HG02642 (cell line): ENCODE data around the gene ANKRD29.
"Not testable (repeated sequence)": the region's sequence is repeated elsewhere in the genome, so short reads cannot be mapped to it uniquely, and the experiment has no call there.

Source experiments
- ATAC-seq: cut with Tn5 transposase; IDR thresholded peaks from one replicate; pipeline ENCODE4 v1.9.1; 2021; ENCODE audit warnings: mild to moderate bottlenecking; ENCODE audit not compliant: unreplicated experiment, poor library complexity

The ANKRD29 gene

DNA sequence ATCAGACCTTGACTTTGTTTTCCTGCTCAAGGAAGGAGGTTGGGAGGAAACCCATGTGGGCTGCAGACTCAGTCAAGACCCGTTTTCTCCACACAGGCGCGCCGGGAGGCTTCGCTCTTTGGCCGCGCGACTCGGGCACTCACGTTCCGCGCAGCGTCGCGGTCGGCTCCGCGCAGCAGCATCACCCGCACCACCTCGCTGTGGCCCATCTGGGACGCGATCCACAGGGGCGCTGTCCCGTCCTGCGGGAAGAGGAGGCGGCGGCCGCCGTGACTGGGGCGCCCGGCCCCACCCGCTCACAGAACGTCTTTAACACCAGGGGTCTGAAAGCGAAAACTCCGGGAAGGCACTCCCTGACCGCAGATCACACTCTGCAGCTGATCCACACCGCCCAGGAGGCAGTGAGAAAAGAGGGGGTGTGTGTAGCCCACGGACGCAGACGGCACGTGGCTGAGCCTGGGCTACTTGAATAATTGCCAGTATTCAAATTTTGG lies 43.3 kb downstream of the ANKRD29 start:
- ATAC-seq: peak; percentile 33

DNA sequence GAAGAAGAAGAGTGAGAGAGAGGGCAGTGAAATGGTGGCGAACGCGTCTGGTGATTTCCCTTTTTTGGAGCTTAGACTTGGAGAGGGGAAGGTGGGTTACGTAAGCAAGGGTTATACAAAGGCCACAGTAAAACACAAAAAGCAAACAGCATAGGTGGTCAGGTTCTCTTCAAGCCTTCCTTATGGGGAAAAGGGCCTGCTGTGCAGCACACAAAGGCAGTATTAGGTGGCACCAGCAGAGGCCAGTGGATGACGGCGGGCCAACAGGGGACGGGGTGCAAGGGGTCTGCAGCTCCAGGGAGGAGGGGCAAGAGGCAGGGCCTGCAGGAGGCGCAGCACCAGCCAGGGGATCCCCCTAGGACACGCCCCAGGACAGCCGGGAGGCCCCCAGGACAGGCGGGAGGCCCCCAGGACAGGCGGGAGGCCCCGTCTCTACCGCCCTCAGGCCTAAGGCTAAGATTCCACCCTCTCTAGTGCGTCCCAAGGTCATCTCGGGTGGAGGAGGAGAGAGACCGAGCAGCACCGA lies 43.8 kb downstream of the ANKRD29 start:
- ATAC-seq: peak; percentile 43

DNA sequence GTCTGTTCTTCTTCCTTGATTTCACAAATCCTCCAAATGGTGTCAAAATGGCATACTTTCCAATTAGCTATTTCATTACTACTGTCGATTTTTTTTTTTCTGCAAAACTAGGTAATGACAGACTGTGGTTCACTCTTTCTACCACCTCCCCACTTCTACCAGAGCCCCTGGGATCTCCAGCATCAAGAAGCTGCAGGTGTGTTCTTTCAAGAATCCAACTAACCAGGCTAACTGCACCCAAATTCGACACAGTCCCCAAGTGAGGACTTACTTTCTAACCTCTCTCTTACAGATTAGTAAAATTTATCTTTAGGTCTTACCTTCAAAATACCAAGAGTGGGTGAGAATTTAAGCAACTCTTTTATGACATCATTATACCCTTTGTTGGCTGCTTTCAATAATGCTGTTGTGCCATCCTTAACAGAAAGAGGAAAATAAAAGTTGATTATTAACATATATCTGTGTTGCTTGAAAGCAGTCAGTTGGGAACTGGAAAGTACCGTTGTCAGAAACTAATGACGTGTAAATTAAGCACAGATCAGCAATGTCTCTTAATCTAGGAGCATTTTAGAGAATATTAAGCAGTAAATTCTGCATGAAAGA lies 45.2 kb downstream of the ANKRD29 start:
- ATAC-seq: peak; percentile 50

DNA sequence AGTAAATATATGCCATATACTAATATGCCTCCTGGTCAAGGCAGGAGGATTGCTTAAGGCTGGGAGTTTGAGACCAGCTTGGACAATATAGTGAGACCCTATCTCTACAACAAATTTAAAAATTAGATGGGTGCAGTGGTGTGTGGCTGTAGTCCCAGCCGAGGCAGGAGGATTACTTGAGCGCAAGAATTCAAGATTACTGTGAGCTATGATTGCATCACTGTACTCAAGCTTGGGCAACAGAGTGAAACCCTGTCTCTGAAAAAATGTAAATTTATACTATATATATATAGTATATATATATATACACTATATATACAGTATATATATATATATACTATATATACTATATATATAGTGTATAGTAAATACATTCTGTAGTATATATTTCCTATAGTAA lies 46.5 kb downstream of the ANKRD29 start:
- no peak for ATAC-seq

DNA sequence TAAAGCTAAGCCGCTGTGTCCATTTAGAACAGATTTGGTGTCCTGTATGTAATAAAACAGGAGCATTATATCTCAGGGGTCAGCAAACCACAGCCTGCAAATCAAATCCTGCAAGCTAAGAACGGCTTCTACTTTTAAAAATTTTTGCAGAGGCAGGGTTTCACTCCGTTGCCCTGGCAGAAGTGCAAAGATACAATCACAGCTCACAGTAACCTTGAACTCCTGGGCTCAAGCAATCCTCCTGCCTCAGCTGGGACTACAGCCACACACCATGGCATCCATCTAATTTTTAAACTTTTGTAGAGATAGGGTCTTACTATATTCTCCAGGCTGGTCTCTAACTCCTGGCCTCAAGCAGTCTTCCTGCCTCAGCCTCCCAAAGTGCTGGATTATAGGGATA lies 47.8 kb downstream of the ANKRD29 start:
- ATAC-seq: no peak

DNA sequence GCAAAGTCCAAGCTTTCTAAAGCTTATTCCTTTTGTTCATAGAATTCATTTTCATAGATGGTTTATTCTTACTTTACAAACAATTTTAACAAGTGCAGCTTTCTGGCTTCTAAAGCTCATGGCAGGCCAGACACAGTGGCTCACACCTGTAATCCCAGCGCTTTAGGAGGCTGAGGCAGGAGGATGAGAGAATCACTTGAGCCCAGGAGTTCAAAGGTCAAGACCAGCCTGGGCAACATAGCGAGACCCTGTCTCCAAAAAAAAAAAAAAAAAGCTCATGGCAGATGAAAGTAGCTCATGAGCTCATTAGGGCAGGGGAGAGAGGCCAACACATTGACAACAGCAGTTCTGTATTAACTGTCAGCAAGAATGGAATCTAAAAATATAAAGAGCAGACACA lies 48.3 kb downstream of the ANKRD29 start:
- no peak for ATAC-seq

DNA sequence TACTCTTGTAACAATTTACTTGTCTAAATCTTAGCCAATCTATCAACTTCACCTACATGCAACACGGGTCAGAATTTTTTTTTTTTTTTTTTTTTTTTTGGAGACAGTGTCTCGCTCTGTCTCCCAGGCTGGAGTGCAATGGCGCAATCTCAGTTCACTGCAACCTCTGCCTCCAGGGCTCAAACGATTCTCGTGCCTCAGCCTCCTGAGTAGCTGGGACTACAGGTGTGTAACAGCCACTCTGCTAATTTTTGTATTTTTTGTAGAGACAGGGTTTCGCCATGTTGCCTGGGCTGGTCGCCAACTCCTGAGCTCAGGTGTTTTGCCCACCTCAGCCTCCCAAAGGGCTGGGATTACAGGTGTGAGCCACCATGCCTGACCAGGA lies 49.6 kb downstream of the ANKRD29 start:
- not testable (repeated sequence) for ATAC-seq

DNA sequence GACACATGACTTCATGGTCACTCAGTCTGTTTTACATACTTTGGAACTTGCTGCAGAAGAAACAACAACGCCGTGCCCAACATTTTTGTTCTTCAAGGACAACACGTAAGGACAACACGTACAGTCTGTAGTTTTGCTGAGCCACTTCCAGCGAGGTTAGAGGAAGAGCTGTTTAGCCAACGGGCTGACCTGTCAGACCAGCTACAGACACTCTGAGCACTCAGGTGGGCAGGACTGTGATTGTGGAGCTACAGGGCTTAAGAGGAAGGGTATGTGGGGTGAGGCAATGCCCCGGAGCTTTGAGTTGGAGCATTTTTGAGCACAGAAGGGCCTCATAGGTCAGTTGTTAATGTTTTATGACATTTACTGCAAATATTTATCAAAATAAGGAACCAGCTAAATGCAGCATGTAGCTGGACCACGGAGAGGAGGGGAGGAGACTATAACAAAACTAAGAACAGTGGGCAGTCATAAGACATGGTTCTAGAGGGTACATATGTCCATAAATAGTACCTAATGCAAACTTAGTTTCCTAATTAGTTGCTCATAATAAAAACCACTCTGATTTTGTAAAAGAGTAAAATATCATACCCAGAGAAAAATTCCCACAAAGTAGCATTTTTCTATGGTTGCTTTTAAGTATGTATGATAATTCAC lies 50.1 kb downstream of the ANKRD29 start:
- ATAC-seq: no peak

DNA sequence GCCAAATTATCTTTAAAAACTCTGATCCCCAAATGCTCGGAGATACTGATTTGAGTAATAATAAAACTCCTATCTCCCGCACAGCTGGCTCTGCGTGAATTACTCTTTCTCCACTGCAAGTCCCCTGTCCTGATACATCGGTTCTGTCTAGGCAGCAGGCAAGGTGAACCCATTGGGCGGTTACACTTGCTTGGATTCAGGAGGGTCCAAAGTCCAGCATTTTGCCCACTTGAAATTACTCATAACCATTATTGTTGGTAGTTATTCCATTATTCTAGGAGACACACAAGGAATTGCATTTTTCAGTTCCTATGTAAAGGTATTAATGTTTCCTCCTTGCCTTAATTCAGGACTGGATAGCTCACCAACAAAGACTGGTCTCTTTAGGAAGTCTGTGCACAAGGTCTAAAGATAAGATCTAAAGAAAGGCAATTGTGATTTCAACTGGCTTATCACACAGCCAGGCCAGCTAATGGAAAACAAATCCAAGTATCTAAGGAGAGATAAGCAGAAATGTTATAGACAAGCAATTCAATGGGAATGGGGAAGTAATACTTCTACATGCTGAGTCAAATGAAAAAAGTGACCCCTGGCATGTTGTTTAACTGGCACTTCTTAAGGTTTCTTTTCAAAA lies 53.2 kb downstream of the ANKRD29 start:
- no peak for ATAC-seq

DNA sequence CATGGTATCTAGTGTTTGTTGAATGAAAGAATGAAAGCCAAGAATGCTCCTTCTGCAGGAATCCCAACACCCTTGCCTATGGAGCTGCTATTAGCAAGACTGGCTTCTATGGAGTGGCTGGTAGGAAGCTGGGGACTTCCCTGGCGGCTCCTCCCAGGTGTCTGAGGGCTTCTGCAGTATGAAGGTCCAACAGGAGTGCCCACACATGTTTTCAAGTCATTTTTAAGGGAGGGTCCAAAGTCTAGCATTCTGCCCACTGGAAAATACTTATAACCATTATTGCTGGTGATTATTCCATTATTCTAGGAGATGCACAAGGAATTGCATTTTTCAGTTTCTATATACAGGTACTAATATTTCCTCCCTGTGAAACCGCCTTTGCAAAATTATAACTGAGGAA lies 54.5 kb downstream of the ANKRD29 start:
- ATAC-seq: no peak

DNA sequence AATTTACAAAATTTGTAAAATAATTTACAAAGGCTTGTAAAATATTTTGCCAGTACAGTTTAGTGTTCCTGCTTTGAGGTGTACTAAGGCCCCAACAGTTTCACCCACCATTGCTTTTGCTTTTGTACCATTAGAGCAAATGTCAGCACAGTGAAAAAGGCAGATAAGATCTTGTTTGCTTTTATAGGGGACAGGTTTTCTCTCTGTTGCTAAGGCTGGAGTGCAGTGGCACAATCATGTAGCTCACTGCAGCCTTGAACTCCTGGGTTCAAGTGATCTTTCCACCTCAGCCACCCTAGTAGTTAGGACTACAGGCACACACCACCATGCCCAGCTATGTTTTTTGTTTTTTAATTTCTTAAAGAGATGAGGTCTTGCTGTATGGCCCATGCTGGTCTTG lies 56.8 kb downstream of the ANKRD29 start:
- no peak for ATAC-seq

DNA sequence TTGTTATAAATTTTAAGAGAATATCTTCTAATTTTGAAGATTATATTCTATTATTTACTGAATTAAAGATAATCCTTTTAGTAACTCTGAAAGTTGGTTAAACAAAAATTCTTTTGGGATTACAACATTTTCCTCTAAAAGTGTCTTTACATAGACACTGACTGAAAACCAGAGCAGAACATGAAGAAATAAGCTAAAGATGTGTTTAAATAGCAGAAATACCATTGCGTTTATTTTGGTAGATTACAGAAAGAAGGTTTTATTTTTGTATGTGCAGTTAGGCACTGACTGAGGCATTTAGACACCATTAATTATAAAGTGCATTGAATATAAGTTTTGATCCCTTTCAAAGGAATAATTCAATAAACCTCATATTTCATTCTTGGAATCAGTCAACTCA lies 62.9 kb downstream of the ANKRD29 start:
- ATAC-seq: no peak

DNA sequence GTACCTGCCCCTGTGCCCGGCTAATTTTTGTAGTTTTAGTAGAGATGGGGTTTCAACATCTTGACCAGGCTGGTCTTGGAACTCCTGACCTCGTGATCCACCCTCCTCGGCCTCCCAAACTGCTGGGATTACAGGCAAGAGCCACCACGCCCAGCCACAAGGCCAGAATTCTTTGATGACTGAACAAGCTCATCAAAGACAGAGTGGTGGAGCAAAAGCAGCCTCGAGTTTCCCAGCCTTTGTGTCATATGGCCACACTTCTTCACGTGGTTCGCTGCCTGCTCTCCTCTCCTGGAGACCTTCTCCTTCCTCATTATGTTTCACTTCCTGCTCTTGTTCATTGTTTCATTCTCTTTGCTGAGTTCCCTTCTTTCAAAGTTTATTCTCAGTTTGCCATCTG lies 66.5 kb downstream of the ANKRD29 start:
- ATAC-seq: no peak

DNA sequence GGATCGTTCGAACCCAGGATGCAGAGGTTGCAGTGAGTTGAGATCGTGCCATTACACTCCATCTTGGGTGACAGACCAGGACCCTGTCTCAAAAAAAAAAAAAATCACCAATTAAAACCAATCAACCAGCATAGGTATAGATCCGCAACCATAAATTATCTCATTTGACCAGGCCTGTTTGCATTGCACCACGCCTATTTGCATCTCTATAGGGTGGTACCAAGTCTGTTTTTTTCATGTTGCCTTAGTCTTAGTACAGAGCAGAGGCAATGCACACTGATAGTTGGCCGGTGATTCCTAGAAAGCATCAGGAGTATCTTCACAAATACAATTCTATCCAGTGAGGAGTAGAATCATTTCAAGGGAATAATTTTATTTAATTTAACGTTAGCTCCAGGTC lies 67.1 kb downstream of the ANKRD29 start:
- ATAC-seq: no peak

DNA sequence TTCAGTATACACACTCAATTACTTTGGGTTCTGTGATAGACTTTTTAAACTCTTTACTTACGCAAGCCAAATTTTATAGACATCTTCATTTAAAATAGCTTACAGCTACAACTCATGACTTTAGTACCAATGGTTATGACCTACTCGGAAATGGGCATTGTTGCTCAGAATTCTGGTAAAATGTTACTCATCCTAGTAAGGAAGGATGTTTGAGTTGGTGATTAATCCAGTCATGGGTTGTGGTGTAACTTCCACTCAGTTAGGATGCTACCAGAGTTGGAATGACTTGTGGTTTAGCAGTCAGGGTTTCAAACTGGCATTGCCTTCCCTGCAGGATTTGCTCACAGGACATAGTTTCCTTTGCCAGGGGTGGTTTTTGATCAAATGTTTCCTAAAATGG lies 69.0 kb downstream of the ANKRD29 start:
- ATAC-seq: no peak

DNA sequence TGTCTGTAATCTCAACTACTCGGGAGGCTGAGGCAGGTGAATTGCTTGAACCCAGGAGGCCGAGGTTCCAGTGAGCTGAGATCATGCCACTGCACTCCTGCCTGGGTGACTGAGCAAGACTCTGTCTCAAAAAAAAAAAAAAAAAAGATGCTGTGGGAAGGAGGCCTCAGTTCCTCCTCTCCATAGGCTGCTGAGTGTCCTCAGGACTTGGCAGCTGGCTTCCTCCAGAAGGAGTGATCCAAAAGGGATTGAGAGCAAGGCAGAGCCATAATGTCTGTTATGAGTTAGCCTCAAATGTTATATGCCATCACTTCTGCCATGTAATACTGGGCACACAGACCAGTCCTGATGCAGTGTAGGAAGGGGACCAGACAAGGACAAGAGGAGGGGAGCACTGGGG lies 69.8 kb downstream of the ANKRD29 start:
- no peak for ATAC-seq

DNA sequence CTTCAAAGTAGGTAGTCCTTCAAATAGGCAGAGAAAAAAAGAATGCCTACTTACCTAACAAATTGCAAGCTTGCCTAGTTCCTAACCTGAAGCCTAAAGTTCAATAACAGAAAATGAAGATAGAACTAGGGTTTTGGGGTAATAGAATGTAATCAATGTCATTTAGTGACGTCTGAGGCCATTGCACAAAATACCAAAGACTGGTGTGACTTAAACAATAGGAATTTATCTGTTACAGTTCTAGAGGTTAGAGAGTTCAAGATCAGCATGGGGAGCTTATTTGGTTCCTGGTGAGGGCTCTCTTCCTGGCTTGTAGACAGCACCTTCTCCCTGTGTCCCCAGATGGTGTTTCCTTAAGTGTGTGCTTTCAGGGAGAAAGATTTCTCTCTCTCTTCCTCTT lies 71.7 kb downstream of the ANKRD29 start:
- ATAC-seq: no peak

DNA sequence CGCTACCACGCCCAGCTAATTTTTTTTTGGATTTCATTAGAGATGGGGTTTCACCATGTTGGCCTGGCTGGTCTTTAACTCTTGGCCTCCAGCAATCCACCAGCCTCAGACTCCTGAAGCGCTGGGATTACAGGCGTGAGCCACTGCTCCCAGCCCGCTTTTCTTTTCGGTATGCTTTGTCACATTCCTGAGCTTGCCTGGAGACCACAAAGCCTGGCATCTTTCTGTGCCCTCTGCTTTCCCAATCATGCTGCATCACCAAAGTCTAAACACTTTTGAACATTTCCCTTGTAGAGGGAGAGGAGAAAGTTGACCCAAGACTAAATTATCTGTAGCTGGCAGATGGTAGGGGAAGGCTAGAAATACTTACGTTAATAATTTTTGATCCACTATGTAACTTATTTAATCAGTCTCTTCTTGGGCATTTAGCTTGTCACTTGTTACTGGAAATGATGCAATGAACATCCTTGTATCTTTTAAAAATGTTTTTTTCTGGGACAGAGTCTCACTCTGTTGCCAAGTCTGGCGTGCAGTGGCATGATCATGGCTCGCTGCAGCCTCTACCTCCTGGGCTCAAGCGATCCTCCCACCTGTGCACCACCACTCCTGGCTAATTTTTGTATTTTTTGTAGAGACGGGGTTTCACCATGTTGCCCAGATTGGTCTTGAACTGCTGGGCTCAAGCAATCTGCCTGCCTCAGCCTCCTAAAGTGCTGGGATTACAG lies 73.7 kb downstream of the ANKRD29 start:
- ATAC-seq: no peak

DNA sequence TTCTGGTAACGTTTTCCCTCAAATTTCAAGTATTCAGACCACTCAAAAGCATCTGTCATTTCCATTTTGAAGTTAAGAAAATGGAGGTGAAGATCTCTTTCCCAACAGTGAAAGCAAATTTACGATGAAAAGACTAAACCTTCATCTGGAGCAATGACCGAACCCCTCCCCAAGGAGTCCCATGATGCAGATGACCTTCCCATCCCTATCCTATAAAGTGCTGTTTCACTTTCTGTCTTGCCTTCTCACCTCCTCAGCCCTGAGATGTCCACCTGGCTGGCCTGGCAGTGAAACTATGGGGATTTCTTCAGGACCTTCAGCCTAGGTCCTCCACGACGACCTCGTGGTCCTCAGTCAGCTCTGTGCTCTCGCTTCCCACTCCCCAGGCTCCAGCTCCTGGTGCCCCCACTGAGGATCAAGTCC lies 75.5 kb downstream of the ANKRD29 start:
- ATAC-seq: no peak

DNA sequence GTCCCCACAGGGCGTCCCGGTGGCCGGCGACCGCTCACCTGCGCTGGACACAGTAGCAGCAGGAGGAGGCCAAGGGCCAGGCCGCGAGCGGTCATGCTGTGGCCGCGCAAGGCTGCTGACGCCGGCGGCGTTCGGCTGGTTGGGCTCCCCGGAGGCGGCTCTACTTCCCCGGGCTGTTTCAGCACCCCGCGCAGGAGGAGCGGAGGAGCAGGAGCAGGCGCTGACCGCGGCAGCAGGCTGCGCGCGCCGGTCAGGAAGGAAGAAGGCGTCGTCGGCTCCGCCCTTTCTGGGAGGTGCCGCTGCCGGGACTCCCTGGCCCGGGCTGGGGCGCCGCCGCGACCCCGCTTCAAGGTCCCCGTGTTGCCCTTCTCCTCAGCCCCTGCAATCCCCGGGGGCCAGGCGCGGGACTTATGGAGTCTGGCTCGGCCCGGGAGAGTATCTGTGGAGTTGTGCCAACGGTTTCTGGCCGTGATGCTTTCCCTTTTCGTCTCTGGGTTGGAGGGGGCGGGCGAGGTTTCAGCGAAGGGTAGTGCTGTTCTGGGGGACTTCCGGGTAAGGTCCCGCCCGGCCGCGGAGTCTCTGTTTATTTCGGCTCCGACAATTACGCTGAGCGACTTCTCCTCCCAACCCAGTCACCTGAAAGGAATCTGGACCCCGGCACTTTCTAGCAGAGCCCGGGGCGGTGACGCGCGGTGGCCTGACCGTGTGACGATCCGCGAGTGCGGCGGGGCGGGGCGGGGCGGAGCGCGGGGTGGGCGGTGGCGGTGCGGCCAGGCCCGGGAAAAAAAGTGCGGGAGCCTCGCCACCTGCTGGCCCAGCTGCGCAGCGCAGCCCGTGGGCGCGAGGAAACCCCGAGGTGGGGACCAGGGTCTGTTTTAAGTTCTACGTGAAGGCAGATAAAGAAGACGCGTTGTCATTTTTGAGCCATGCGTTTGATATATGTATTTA lies 76.2 kb downstream of the ANKRD29 start, which contains the start of gene NPC1:
Gene NPC1 (minus strand): TSS at position 258 of the 948 bp plus-strand sequence. CDS start 163 bp downstream, at position 95.
- peak; percentile 93 for ATAC-seq
